Measurements from ENCODE around the gene ABHD17A.

Gene ABHD17A

DNA sequence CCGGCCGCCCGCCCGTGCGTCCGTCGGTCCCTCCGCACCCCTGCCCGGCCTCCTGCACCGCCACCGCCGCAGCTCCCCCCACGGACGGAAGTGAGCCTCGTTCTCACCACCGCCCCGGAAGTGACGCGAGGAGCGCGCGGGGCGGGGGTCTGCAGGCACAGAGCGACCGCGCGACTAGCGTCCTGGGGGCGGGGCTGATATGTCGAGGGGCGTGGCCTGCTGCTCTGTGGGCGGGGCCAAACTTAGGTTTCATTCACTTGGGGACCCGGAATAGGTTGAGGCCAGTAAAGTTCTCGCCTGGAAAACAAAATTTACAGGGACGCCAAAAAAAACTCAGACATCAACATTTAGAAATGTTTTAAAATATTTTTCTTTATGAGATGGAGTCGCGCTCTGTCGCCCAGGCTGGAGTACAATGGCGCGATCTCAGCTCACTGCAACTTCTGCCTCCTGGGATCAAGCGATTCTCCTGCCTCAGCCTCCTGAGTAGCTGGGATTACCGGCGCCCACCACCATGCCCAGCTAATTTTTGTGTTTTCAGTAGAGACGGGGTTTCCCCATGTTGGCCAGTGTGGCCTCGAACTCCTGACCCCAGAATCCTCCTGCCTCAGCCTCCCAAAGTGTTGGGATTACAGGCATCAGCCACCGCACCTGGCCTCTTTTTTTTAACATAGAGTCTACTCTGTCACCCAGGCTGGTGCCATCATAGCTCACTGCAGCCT, at the start of gene ABHD17A:
TSS of gene ABHD17A (minus strand) at position 99 of the 722 bp plus-strand sequence. CDS start 3,930 bp downstream, outside the sequence.
- ChIA-PET CTCF (interaction anchor here (1.1 to 2.7 kb wide), 3 partner anchors 9 to 12 kb away, joined by 3 to 9 read pairs (median 5); no protein-coding TSS in a partner anchor), POLR2A (interaction anchor here (0.5 to 1.6 kb wide), 2 partner anchors 21 to 141 kb away, joined by 5 to 8 read pairs; no protein-coding TSS in a partner anchor)
- DNase-seq (ENCODE audit: extremely low spot score), result peak; percentile 97

DNA sequence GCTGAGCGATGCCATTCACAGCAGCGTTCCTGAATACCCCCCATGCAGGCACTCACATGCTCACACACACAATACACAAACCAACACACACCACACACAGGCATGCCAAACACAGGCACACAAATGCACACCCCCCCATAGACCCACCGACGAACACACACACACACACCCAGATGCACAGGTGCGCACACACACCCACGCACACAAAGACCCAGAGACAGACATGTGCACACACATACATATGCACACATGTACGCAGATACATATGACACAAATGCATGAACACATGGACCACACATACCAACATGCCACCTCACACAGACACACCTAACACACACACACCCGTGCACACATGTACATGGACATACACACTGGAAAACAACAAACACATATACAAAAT, 48.6 kb upstream of the ABHD17A start:
- DNase-seq (ENCODE audit: extremely low spot score), result no peak
- TF ChIP-seq, protein P1, sequence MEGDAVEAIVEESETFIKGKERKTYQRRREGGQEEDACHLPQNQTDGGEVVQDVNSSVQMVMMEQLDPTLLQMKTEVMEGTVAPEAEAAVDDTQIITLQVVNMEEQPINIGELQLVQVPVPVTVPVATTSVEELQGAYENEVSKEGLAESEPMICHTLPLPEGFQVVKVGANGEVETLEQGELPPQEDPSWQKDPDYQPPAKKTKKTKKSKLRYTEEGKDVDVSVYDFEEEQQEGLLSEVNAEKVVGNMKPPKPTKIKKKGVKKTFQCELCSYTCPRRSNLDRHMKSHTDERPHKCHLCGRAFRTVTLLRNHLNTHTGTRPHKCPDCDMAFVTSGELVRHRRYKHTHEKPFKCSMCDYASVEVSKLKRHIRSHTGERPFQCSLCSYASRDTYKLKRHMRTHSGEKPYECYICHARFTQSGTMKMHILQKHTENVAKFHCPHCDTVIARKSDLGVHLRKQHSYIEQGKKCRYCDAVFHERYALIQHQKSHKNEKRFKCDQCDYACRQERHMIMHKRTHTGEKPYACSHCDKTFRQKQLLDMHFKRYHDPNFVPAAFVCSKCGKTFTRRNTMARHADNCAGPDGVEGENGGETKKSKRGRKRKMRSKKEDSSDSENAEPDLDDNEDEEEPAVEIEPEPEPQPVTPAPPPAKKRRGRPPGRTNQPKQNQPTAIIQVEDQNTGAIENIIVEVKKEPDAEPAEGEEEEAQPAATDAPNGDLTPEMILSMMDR (IDR thresholded peaks at IDR 0.05; ENCODE audit: control extremely low read depth, extremely low read depth, low read depth, missing control alignments), result no peak
- POLR2A ChIA-PET, result interaction anchor here (0.7 kb wide), 1 partner anchor 149 kb away, joined by 6 read pairs; no protein-coding TSS in a partner anchor
- CTCF ChIA-PET, result no interaction called here

DNA sequence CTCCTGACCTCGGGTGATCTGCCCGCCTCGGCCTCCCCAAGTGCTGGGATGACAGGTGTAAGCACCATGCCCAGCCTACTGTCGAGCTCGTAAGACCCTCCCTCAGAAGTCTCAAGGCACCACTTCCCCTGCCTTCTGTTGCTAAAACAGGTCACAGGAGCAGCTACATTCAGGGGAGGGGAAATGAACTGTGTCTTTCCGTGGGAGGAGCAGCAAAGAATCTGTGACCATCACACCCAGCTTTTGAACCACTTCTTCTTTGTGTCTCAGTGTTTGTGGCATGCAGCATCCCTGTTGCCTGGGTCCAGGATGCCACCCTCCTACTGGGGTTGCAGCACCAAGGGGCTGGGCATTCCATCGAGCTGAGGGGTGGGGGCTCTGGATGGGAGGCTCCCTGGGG, 47.9 kb upstream of the ABHD17A start:
- peak; percentile 61 for DNase-seq (ENCODE audit: extremely low spot score)
- ChIA-PET POLR2A (no interaction called here), CTCF (interaction anchor here (1.1 kb wide), 1 partner anchor 30 kb away, joined by 4 read pairs; no protein-coding TSS in a partner anchor)
- TF ChIP-seq, protein P1 (IDR thresholded peaks at IDR 0.05; ENCODE audit: control extremely low read depth, extremely low read depth, low read depth, missing control alignments), result no peak

DNA sequence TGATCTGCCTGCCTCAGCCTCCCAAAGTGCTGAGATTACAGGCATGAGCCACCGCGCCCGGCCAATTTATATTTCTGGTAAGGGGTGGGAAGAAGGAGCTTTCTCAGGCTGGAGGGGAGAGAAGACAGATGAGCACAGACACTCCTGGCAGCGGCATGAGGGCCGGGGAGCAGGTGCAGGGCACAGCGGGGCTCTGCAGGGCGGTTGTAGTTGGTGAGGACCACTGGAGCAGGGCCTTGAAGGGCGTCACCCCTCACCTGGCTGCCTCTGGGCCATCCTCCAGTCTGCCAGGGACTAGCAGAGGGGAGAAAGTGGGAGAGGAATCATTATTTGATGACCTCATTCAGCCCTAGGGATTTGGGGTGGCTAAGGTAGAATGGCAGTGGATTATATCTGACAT, 47.1 kb upstream of the ABHD17A start:
- POLR2A ChIA-PET, result no interaction called here
- no peak for DNase-seq (ENCODE audit: extremely low spot score)
- TF ChIP-seq, protein P1 (IDR thresholded peaks at IDR 0.05; ENCODE audit: control extremely low read depth, extremely low read depth, low read depth, missing control alignments), result no peak
- CTCF ChIA-PET, result interaction anchor here (1.1 kb wide), 1 partner anchor 31 kb away, joined by 4 read pairs; no protein-coding TSS in a partner anchor

DNA sequence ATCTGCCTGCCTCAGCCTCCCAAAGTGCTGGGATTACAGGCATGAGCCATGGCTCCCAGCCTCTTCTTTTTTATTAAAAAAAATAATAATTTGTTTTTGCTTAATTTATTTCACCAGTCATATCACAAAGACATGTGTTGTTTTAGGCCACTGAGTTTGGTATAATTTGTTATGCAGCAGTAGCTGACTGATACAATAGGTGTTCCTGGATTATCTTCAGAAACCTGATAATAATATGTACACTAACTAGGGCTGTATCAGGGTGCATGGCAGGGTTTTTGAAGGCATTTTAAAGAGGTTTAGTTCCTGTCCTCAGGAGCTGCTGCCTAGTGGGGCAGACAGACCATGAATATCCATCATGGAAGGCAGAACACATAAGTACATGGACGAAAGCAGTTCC, 46.1 kb upstream of the ABHD17A start:
- CTCF ChIA-PET, result interaction anchor here (1.2 kb wide), 1 partner anchor 15 kb away, joined by 4 read pairs; no protein-coding TSS in a partner anchor
- POLR2A ChIA-PET, result no interaction called here
- no peak for DNase-seq (ENCODE audit: extremely low spot score)
- TF ChIP-seq, protein P1 (IDR thresholded peaks at IDR 0.05; ENCODE audit: control extremely low read depth, extremely low read depth, low read depth, missing control alignments), result no peak

DNA sequence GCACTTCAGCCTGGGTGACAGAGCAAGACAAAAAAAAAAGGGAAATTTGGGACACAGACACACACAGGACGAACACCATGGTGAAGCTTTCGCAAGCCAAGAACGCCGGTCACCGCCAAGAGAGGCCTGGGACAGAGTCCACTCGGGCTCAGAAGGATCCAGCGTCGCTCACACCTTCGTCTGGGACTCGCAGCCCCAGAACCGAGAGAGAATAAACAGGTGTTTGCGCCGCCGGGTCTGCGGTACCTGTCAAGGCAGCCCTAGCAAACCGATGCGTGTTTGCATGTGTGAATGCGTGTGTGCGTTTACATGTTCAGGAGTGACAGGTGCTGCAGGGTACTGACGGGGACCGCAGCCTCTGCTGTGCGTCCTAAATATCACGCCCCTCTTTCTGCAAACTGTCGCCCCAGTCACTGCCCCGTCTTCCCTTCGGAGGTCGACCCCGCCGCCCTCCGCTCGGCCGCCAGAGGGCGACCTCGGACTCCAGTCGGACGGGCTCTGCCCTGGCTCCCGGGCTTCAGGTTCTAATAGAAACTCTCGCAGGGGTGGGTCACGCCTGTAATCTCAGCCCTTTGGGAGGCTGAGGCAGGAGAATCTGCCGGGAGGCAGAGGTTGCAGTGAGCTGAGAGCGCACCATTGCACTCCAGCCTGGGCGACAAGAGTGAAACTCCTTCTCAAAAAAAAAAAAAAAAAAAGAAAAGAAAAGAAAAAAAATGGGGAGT, 43.9 kb upstream of the ABHD17A start:
- CTCF ChIA-PET, result interaction anchor here (0.7 to 3.1 kb wide), 26 partner anchors 8 to 134 kb away, joined by 3 to 9 read pairs (median 4); no protein-coding TSS in a partner anchor
- POLR2A ChIA-PET, result interaction anchor here (0.6 kb wide), 1 partner anchor 345 kb away, joined by 4 read pairs; no protein-coding TSS in a partner anchor
- TF ChIP-seq, protein P1 (IDR thresholded peaks at IDR 0.05; ENCODE audit: control extremely low read depth, extremely low read depth, low read depth, missing control alignments), result peak; percentile 97
- DNase-seq (ENCODE audit: extremely low spot score), result peak; percentile 91

Measured in GM10248 (cell line).